Adrenal gland (tissue), 5 donors: Measurements from ENCODE around the gene PCAT6.

Experiments
- POLR2A ChIP-seq, 2 donors: fragments of 450-650 bp; IDR thresholded peaks; one replicate each; pipeline ENCODE4 v1.6.1; 2017; ENCODE audit warnings: antibody characterized with exemption in 2 of 2, mild to moderate bottlenecking in 2 of 2, moderate library complexity in 1 of 2
- TF ChIP-seq, protein P1 (sequence below), 6 experiments: fragments of 450-650 bp in 4 of 6; fragments of 200-600 bp in 2 of 6; sonication (generic) in 1 of 6; IDR thresholded peaks; 1 replicate in 5 of 6; 2 replicates in 1 of 6; pipeline versions ENCODE4 v1.5.1 to v1.8.0; 2016 to 2021; ENCODE audit warnings: antibody characterized with exemption in 6 of 6, mild to moderate bottlenecking in 2 of 6, moderate library complexity in 1 of 6
- donor health status: DM: no; HTN: no; CAD: no.

DNA sequence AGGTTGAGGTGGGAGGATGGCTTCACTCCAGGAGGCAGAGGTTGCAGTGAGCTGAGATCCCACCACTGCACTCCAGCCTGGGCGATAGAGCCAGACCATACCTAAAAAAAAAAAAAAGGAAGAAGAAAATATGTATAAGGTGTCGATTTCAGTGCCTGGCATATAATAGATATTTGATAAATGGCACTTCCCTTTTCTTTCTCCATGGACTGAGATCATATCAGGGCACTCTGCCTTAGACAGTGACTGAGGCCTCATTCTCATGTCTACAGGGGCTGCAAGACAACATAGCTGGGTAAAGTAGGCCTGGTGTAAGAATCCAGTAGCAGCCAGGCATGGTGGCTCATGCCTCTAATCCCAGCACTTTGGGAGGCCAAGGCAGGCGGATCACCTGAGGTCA, 21.2 kb downstream of the PCAT6 start:
- TF ChIP-seq, protein P1, sequence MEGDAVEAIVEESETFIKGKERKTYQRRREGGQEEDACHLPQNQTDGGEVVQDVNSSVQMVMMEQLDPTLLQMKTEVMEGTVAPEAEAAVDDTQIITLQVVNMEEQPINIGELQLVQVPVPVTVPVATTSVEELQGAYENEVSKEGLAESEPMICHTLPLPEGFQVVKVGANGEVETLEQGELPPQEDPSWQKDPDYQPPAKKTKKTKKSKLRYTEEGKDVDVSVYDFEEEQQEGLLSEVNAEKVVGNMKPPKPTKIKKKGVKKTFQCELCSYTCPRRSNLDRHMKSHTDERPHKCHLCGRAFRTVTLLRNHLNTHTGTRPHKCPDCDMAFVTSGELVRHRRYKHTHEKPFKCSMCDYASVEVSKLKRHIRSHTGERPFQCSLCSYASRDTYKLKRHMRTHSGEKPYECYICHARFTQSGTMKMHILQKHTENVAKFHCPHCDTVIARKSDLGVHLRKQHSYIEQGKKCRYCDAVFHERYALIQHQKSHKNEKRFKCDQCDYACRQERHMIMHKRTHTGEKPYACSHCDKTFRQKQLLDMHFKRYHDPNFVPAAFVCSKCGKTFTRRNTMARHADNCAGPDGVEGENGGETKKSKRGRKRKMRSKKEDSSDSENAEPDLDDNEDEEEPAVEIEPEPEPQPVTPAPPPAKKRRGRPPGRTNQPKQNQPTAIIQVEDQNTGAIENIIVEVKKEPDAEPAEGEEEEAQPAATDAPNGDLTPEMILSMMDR (IDR thresholded peaks at IDR 0.05), result no peak
- TF ChIP-seq POLR2A (IDR thresholded peaks at IDR 0.05), result no peak
